ENCODE measurements around the gene ACOXL. TPM values are rescaled to one million over a fixed set of nuclear protein-coding genes. Genes with fewer than 3 reads are reported as not detected.

The ACOXL gene
- total and polyA plus RNA-seq, 2 of the 8 experiments (the other 6 are each of a cell fraction or from before 2014, with no cell fraction given), result 11.4 to 20.6 TPM

- no peak overlapping the region for H3K18ac ChIP-seq (ENCODE audit: extremely low read depth, low read length)
- POLR2A ChIA-PET (ENCODE audit: partially characterized antibody), result no interaction called here
- no peaks in the 10 kb centered on the region for H4K20me1 ChIP-seq (replicated peaks in 1 of 2; ENCODE audit: control insufficient read depth in 1 of 2, insufficient read depth in 2 of 2, low read length in 2 of 2)
- TF ChIP-seq CTCF (IDR thresholded peaks at IDR 0.05; ENCODE audit: control extremely low read depth in 1 of 3, insufficient read depth in 1 of 3, low read depth in 1 of 3, low read length in 3 of 3) (no peak), SP1 (IDR thresholded peaks at IDR 0.05; ENCODE audit: low read depth, low read length) (no peak), SP4 (IDR thresholded peaks at IDR 0.05; ENCODE audit: low read length) (no peak), SRF (IDR thresholded peaks at IDR 0.05; ENCODE audit: low read depth, low read length) (no peak), KDM1A (IDR thresholded peaks at IDR 0.05; ENCODE audit: borderline replicate concordance, low read length) (no peak), RAD21 (IDR thresholded peaks at IDR 0.05 in 1 of 2, conservative IDR thresholded peaks at IDR 0.05 in 1 of 2; ENCODE audit: low read depth in 2 of 2, low read length in 2 of 2) (no peak), JUN (IDR thresholded peaks at IDR 0.05; ENCODE audit: low read depth, low read length) (no peak), TAF1 (IDR thresholded peaks at IDR 0.05; ENCODE audit: low read depth, low read length) (no peak), RXRA (IDR thresholded peaks at IDR 0.05; ENCODE audit: insufficient read depth, low read depth, low read length) (no peak), CREB1 (IDR thresholded peaks at IDR 0.05) (no peak)
- TF ChIP-seq, protein P1, sequence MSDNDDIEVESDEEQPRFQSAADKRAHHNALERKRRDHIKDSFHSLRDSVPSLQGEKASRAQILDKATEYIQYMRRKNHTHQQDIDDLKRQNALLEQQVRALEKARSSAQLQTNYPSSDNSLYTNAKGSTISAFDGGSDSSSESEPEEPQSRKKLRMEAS (IDR thresholded peaks at IDR 0.05), result no peak
- no peaks in the 10 kb centered on the region for H3K9me3 ChIP-seq (ENCODE audit: insufficient read depth in 2 of 2, low read depth in 1 of 2, low read length in 1 of 2)
- CTCF ChIA-PET (ENCODE audit: partially characterized antibody), result interaction anchor here (1.0 to 5.1 kb wide), 3 partner anchors 12 to 35 kb away, joined by 3 to 19 read pairs (median 7); no protein-coding TSS in a partner anchor
- H3K79me2 ChIP-seq (ENCODE audit: control insufficient read depth in 1 of 2, insufficient read depth in 2 of 2, low read length in 2 of 2), result no peaks in the 10 kb centered on the region
- H3K23me2 ChIP-seq (ENCODE audit: low read depth, low read length), result no peaks in the 10 kb centered on the region
- no peak overlapping the region for H3K23ac ChIP-seq (ENCODE audit: insufficient read length)
- no peak overlapping the region for H3K14ac ChIP-seq (ENCODE audit: insufficient read length)
- no peaks in the 10 kb centered on the region for H3K27me3 ChIP-seq (replicated peaks in 1 of 4; ENCODE audit: control insufficient read depth in 3 of 4, extremely low read depth in 1 of 4, insufficient read depth in 3 of 4, low read length in 3 of 4)
- H2BK5ac ChIP-seq (ENCODE audit: low read depth, low read length), result 0 out of 2 replicates have a peak overlapping the region, but pooled peaks have one; percentile 29
- no peaks in the 10 kb centered on the region for H3K4me1 ChIP-seq (replicated peaks in 1 of 4; ENCODE audit: control insufficient read depth in 3 of 4, insufficient read depth in 4 of 4, low read length in 3 of 4)
- no peak overlapping the region for H3K4me2 ChIP-seq (ENCODE audit: insufficient read depth in 1 of 2, low read depth in 2 of 2, low read length in 2 of 2)
- H2BK15ac ChIP-seq (ENCODE audit: low read length), result no peak overlapping the region
- no peak overlapping the region for H2BK120ac ChIP-seq (replicated peaks; ENCODE audit: low read depth, low read length)
- DNase-seq (ENCODE audit: low read depth in 1 of 2, low spot score in 2 of 2) (no peak), FAIRE-seq (no peak)
- H4K8ac ChIP-seq (ENCODE audit: extremely low read depth, insufficient read depth, low read length), result no peak overlapping the region
- H2BK12ac ChIP-seq (ENCODE audit: low read depth, low read length), result no peak overlapping the region
- no peaks in the 10 kb centered on the region for H3K79me1 ChIP-seq (ENCODE audit: low read depth, low read length)
- no peak overlapping the region for H4K91ac ChIP-seq (replicated peaks; ENCODE audit: insufficient read length, low read length)
- H2AK5ac ChIP-seq (ENCODE audit: low read depth, low read length), result no peak overlapping the region
- no peaks in the 10 kb centered on the region; a peak in 1 of 8 replicates for H3K36me3 ChIP-seq (ENCODE audit: control insufficient read depth in 2 of 4, insufficient read depth in 4 of 4, low read length in 3 of 4)
- H3K9ac ChIP-seq (replicated peaks in 1 of 4; ENCODE audit: extremely low read depth in 1 of 4, low read depth in 3 of 4, low read length in 3 of 4), result no peak overlapping the region
- 81% methylated on average over 2 of the region's 2 CpGs; no CpG with 5 or more reads in 1 of the 2 experiments for WGBS, 2 experiments (ENCODE audit: extremely low coverage in 1 of 2, insufficient coverage in 1 of 2, insufficient read length in 1 of 2, insufficient replicate concordance in 2 of 2, low coverage in 1 of 2, low lambda C conversion rate in 2 of 2, missing lambda C conversion rate in 1 of 2)
- H4K5ac ChIP-seq (ENCODE audit: insufficient read length, low read depth, low read length), result no peak overlapping the region
- H3K56ac ChIP-seq (replicated peaks; ENCODE audit: insufficient read length, low read depth, low read length), result no peak overlapping the region
- H3K4ac ChIP-seq (replicated peaks; ENCODE audit: insufficient read length, low read depth, low read length), result no peak overlapping the region
- H3K4me3 ChIP-seq (ENCODE audit: extremely low read depth in 1 of 4, insufficient read depth in 2 of 4, low read depth in 3 of 4, low read length in 4 of 4), result no peak overlapping the region
- no peak overlapping the region for H2AFZ ChIP-seq (ENCODE audit: low read length)
- no peak overlapping the region for H3K27ac ChIP-seq (ENCODE audit: low read depth, low read length)
- H2BK20ac ChIP-seq (ENCODE audit: low read length), result no peak overlapping the region
Measured at GRCh38 chr2:110888411-110888810, 156.0 kb downstream of the ACOXL start.
